Heart left ventricle (tissue), 13 donors: ENCODE measurements around the gene SF3B3.

Experiments
- POLR2A ChIP-seq, 2 donors: fragments of 450-650 bp; IDR thresholded peaks; one replicate each; pipeline ENCODE4 v1.6.1; 2017; ENCODE audit warnings: antibody characterized with exemption in 2 of 2, mild to moderate bottlenecking in 2 of 2, moderate library complexity in 2 of 2
- TF ChIP-seq, protein P1 (sequence below), 12 donors: fragments of 200-600 bp; sonication (generic) in 4 of 12; IDR thresholded peaks; one replicate each; pipeline versions ENCODE4 v1.5.0 to v1.8.0; 2018 to 2022; ENCODE audit warnings: antibody characterized with exemption in 12 of 12, mild to moderate bottlenecking in 5 of 12
- donor health status: ischemic (EF 13 %, LVEDD 7.1; RV severe dilation, severe dysfunction).
- donor health status: DM: no; HTN: yes; CAD: no.
- donor health status: DM: no; HTN: no; CAD: no.
- donor health status: ischemic (EF 25% LVEDD 6.9; RV normal size, moderate dysfunction).
- donor health status: ischemic (EF 25% LVEDD 5.7; RV mildly dilated, moderate dysfunction).
- donor health status: ischemic (EF 35%, LVEDD 5.7; RV mildly dilated, moderate dysfunction).
- donor health status: nonischemic (EF 11% LVEDD 7.7; RV severe dilation, severe dysfunction).
- donor health status: DM: yes; HTN: yes; CAD: no.
- donor health status: PGD.
- donor health status: ischemic (EF 29% LVEDD 5.4; RV normal size, mild dysfunction).
- donor health status: nonischemic (EF 23%, LVEDD 6.1; RV moderate dilation, normal function).

DNA sequence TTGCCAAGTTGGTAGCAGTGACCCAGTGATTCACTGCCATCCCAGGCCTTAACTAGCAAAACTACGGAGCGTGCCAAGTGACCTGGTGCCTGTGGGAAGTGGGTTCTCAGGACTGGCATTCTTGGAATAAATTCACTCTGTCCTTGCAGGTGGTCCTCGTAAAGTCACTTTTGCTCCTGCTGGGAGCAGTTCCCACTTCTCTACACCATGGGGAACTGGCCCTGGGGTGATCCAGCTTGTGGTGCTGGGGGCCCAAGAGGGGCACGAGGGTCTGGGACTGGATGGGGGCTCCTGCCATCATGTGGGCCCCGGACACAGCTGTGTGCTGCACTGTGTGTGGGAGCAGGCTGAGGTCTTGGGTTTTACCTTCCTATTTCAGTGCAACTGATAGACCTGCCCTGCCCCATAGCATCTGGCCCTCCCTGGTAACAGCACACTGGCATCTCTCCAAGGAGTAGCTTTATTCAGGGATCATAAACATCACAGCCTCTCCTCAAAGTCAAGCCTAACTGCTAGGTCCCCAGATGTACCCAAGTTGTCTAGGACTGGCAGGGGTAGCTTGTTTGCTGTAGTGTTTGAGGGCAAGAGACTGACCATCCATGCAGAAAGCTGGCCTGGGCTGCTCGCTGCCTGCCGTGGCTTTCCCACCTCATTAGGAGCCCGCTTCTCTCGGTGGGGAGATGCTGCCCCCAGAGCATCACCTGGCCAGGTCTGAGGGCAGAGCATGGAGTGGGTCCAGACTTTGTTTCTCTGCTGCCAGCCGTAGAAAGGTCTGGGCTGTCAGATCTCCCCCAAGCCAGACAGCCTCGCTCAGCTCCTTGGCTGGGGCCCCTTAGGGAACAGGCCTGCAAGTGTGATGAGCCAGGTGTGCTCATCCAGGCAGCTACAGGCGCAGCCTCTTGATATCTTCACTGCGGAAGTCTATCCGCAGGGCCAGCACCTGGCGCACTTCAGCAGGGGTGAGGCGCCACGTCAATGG, 43.2 kb upstream of the SF3B3 start:
- TF ChIP-seq POLR2A (IDR thresholded peaks at IDR 0.05), result no peak
- TF ChIP-seq, protein P1, sequence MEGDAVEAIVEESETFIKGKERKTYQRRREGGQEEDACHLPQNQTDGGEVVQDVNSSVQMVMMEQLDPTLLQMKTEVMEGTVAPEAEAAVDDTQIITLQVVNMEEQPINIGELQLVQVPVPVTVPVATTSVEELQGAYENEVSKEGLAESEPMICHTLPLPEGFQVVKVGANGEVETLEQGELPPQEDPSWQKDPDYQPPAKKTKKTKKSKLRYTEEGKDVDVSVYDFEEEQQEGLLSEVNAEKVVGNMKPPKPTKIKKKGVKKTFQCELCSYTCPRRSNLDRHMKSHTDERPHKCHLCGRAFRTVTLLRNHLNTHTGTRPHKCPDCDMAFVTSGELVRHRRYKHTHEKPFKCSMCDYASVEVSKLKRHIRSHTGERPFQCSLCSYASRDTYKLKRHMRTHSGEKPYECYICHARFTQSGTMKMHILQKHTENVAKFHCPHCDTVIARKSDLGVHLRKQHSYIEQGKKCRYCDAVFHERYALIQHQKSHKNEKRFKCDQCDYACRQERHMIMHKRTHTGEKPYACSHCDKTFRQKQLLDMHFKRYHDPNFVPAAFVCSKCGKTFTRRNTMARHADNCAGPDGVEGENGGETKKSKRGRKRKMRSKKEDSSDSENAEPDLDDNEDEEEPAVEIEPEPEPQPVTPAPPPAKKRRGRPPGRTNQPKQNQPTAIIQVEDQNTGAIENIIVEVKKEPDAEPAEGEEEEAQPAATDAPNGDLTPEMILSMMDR (IDR thresholded peaks at IDR 0.05), result no peak
